Tibial artery (tissue), 4 donors: ENCODE measurements around the gene RUVBL1.

Experiments
- DNase-seq, 2 donors: peaks; one replicate each; pipeline ENCODE4 v3.0.0-alpha.2; 2019
- H3K27ac ChIP-seq, 2 donors: fragments of 200-600 bp; sonication (generic) in 1 of 2; 1 replicate in 1 of 2; 2 replicates in 1 of 2; pipeline ENCODE4 v1.5.1; 2018 to 2019; ENCODE audit warnings: mild to moderate bottlenecking in 1 of 2
- H3K27me3 ChIP-seq, 2 donors: fragments of 200-600 bp; sonication (generic) in 1 of 2; one replicate each; pipeline versions ENCODE4 v1.5.1 to v1.6.0; 2016 to 2019
- H3K36me3 ChIP-seq, 3 donors: fragments of 200-600 bp; sonication (generic) in 2 of 3; one replicate each; pipeline ENCODE4 v1.5.1; 2016 to 2019; ENCODE audit warnings: mild to moderate bottlenecking in 2 of 3
- H3K4me1 ChIP-seq, 4 donors: fragments of 200-600 bp; sonication (generic) in 2 of 4; 1 replicate in 3 of 4; 2 replicates in 1 of 4; pipeline ENCODE4 v1.5.1; 2016 to 2019
- H3K4me3 ChIP-seq, 2 donors: fragments of 200-600 bp; sonication (generic) in 1 of 2; 1 replicate in 1 of 2; 2 replicates in 1 of 2; pipeline ENCODE4 v1.5.1; 2018 to 2019; ENCODE audit warnings: mild to moderate bottlenecking in 2 of 2
- H3K9me3 ChIP-seq, 3 donors: fragments of 200-600 bp; sonication (generic) in 1 of 3; one replicate each; pipeline ENCODE4 v1.5.1; 2016 to 2019
- intact Hi-C: fragments of 100-400 bp; cut with DNase I; formaldehyde crosslinking; loops from one replicate; pipeline ENCODE4 v1.15.0; 2023; ENCODE audit warnings: low total_unique reads
- TF ChIP-seq, protein P1 (sequence below), 2 experiments: fragments of 200-600 bp in 1 of 2; fragments of 450-650 bp in 1 of 2; IDR thresholded peaks; one replicate each; pipeline ENCODE4 v1.5.1; 2017 to 2019; ENCODE audit warnings: antibody characterized with exemption in 2 of 2, mild to moderate bottlenecking in 1 of 2, moderate library complexity in 1 of 2

RUVBL1 gene

DNA sequence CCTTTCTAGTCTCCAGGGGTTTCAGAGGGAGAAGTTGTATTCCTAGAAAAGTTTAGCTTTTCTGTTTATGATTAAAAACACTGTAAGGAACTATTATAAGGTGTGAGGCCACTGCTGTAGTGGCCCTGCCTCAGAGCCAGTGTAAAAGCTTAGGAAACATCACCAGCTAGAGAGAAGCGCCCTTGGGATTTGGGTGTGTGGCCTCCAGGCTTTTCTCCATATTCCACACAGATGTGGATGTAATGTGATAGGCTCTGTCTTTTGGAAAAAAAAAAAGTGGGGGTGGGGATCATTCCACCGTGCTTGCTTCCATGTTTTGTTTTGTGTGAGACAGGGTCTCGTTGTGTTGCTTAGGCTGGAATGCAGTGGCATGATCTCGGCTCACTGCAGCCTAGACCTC is 57.5 kb downstream of the RUVBL1 start:
- H3K9me3 ChIP-seq = no peaks in the 10 kb centered on the region
- intact Hi-C loops = no loop called here
- H3K4me1 ChIP-seq = peaks cover 0 to 9% (median 2%) of the 10 kb centered on the region in 4 donors
- peaks cover 99 to 100% (median 100%) of the 10 kb centered on the region in 3 donors for H3K36me3 ChIP-seq
- TF ChIP-seq, protein P1, sequence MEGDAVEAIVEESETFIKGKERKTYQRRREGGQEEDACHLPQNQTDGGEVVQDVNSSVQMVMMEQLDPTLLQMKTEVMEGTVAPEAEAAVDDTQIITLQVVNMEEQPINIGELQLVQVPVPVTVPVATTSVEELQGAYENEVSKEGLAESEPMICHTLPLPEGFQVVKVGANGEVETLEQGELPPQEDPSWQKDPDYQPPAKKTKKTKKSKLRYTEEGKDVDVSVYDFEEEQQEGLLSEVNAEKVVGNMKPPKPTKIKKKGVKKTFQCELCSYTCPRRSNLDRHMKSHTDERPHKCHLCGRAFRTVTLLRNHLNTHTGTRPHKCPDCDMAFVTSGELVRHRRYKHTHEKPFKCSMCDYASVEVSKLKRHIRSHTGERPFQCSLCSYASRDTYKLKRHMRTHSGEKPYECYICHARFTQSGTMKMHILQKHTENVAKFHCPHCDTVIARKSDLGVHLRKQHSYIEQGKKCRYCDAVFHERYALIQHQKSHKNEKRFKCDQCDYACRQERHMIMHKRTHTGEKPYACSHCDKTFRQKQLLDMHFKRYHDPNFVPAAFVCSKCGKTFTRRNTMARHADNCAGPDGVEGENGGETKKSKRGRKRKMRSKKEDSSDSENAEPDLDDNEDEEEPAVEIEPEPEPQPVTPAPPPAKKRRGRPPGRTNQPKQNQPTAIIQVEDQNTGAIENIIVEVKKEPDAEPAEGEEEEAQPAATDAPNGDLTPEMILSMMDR (IDR thresholded peaks at IDR 0.05) = no peak
- DNase-seq = no peak
- no peak overlapping the region for H3K27ac ChIP-seq
- H3K4me3 ChIP-seq = no peak overlapping the region
- no peaks in the 10 kb centered on the region for H3K27me3 ChIP-seq

DNA sequence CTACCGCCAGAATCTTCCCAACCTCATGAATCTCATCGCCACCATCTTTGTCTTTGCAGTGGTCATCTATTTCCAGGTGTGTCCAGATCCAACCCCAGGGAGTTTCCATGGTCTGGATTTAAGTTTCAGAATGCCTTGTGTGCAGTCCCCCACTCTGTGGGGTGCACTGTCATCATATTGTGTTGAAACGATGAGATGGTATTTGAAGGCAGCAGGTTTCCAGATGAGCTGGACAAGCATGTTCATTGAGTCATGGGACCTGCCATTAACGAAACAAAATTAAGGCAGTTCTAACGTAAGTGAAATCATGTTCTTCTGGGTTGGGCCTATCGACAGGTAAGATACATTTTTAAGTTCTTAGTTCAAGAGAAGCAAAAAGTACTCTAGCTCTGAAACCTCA is 58.6 kb downstream of the RUVBL1 start:
- intact Hi-C loops = no loop called here
- peaks cover 99 to 100% (median 100%) of the 10 kb centered on the region in 3 donors for H3K36me3 ChIP-seq

DNA sequence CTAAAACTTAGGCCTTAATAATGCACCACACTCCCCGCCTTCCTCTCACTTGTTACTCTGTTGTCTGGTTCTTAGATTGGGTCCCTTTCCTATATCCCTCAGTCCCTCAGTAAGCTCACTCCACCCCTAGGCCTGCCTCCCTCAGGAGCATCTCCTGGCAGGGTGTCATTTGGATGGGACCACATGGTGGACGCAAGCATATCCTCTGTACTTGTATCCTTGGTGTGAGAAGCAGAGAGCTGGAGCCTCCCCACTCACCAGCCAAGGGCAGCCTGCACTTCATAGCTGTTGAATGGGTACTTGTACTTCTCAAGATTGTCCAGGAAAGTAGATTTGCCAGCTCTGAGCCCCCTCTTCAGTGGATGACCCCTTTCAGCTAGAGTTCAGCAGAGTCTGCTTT is 59.7 kb downstream of the RUVBL1 start:
- peaks cover 0 to 24% (median 2%) of the 10 kb centered on the region in 4 donors for H3K4me1 ChIP-seq
- H3K36me3 ChIP-seq = peaks cover 98 to 100% (median 100%) of the 10 kb centered on the region in 3 donors
- TF ChIP-seq, protein P1 (IDR thresholded peaks at IDR 0.05) = no peak
- no peaks in the 10 kb centered on the region for H3K27me3 ChIP-seq
- DNase-seq = no peak
- H3K9me3 ChIP-seq = no peaks in the 10 kb centered on the region
- intact Hi-C loops = no loop called here
- no peak overlapping the region for H3K4me3 ChIP-seq
- no peak overlapping the region for H3K27ac ChIP-seq

More for the DNA sequence above, 58.6 kb downstream of the RUVBL1 start:
- TF ChIP-seq, protein P1 (IDR thresholded peaks at IDR 0.05) = no peak
- Histone ChIP-seq H3K27ac (no peak overlapping the region), H3K4me1 (peaks cover 0 to 19% (median 2%) of the 10 kb centered on the region in 4 donors), H3K9me3 (no peaks in the 10 kb centered on the region), H3K27me3 (no peaks in the 10 kb centered on the region), H3K4me3 (no peak overlapping the region)
- no peak for DNase-seq

DNA sequence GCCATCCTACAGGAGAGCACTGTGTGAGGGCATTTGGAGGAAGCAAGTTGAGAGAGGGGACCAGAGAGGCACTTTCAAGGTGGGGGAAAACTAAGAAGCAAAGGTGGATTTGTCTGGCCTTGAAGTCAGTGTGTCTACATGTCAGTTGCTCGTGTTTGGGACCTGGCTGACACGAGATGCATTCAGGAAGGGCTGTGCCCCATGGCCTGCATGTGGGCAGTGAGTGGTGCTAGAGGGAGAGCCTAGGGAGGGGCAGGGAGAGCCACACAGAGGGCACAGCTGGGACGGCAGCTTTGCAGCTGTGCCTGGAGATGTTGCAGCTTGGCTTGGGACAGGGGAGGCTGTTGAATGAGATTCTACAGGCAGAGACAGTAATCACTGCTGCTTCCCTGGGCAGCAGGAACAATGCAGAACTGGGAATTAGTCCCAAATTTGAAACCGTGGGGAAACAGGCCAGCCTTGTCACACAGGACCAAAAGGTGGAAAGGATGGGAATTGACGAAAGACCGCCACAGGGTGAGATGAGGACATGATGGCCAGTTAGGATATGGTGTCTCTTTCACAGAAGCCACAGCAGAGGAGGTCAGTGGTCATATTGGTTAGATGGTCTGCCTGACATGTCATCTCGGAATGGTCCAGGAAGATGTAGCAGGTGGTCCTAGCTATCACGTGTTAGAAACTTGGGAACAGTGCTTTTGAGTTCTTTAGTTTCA is 61.4 kb downstream of the RUVBL1 start:
- peaks cover 0 to 24% (median 2%) of the 10 kb centered on the region in 4 donors for H3K4me1 ChIP-seq
- H3K36me3 ChIP-seq = peaks cover 93 to 98% (median 95%) of the 10 kb centered on the region in 3 donors
- DNase-seq = no peak
- TF ChIP-seq, protein P1 (IDR thresholded peaks at IDR 0.05) = no peak
- intact Hi-C loops = no loop called here
- H3K27ac ChIP-seq = no peak overlapping the region
- H3K9me3 ChIP-seq = no peaks in the 10 kb centered on the region
- no peaks in the 10 kb centered on the region for H3K27me3 ChIP-seq
- H3K4me3 ChIP-seq = no peak overlapping the region

DNA sequence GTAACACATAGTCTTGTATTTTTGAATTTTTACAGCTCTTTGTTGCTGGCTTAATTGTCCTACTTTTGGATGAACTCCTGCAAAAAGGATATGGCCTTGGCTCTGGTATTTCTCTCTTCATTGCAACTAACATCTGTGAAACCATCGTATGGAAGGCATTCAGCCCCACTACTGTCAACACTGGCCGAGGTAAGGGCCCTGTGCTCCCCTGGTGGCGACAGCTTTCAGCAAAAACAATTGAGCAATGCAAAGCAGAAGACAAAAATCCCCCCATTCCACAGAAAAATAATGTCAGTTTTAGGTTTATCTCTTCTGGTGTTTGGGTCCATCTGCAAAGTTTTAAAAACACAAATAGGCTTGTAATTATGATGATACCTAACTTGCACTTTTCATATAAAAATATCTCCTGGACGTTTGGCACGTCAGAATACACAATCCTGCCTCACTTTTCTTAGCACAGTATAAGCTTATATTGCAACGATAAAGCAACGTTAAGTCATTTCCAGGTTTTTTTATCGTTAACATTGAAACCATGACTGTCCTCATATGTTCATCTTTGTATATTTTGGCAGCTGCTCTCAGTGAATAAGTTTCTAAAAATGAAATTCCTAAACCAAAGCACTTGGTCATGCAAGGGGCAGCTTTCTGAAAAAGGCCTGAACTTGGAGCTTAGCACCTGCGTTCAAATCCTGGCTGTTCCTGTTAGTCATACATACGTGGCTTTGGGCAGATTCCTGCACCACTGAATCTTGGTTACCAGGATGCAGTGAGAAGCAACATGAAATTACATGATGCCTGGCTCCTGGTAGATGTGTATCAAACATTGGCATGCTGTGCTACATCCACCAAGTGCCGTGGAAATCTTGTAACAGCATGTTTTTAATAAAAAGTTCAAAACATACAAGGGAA is 62.9 kb downstream of the RUVBL1 start:
- Histone ChIP-seq H3K27ac (peak overlapping the region in 1 of 2 donors; percentile 11), H3K4me3 (no peak overlapping the region), H3K36me3 (peaks cover 82 to 93% (median 93%) of the 10 kb centered on the region in 3 donors), H3K27me3 (no peaks in the 10 kb centered on the region), H3K4me1 (peaks cover 0 to 24% (median 5%) of the 10 kb centered on the region in 4 donors), H3K9me3 (no peaks in the 10 kb centered on the region)
- no peak for DNase-seq
- TF ChIP-seq, protein P1 (IDR thresholded peaks at IDR 0.05) = no peak
- intact Hi-C loops = no loop called here
